Psoas muscle (tissue), 8 donors: ENCODE data around the gene SMARCB1. TPM values are rescaled to one million over a fixed set of nuclear protein-coding genes. Genes with fewer than 3 reads are reported as not detected.

ENCODE experiments used
- ATAC-seq, 4 donors: fragments of 200-7000 bp; cut with Tn5 transposase; one replicate each; pipeline ENCODE4 v1.9.1; 2020; ENCODE audit warnings: moderate library complexity in 3 of 4, mild to moderate bottlenecking in 2 of 4
- DNase-seq, 2 donors: peaks; one replicate each; pipeline ENCODE4 v3.0.0-alpha.2; 2020
- H3K27ac ChIP-seq: fragments of 200-600 bp; one replicate; pipeline ENCODE4 v1.8.0; 2022
- H3K27me3 ChIP-seq, 3 donors: fragments of 200-600 bp in 1 of 3; one replicate each; pipeline versions ENCODE4 v1.6.1 to v1.8.0; 2013 to 2022; ENCODE audit warnings: low read length in 2 of 3, mild to moderate bottlenecking in 2 of 3, moderate library complexity in 1 of 3; ENCODE audit not compliant: insufficient read depth in 3 of 3
- H3K36me3 ChIP-seq, 2 donors: fragments of 200-600 bp in 1 of 2; one replicate each; pipeline versions ENCODE4 v1.6.1 to v1.8.0; 2013 to 2022; ENCODE audit warnings: low read depth in 1 of 2, mild to moderate bottlenecking in 1 of 2, moderate library complexity in 1 of 2; ENCODE audit not compliant: insufficient read depth in 1 of 2
- H3K4me1 ChIP-seq: fragments of 200-600 bp; one replicate; pipeline ENCODE4 v1.8.0; 2022
- H3K4me3 ChIP-seq: fragments of 200-600 bp; one replicate; pipeline ENCODE4 v1.8.0; 2022; ENCODE audit warnings: mild to moderate bottlenecking
- H3K9me3 ChIP-seq: fragments of 200-600 bp; one replicate; pipeline ENCODE4 v1.8.0; 2022
- WGBS, 3 donors: extraction: QIAGEN DNeasy Blood & Tissue Kit; methylation state at CpG; one replicate each; pipeline versions ENCODE4 v1.1.6 to v1.1.7; 2013; 5-methylcytosine and 5-hydroxymethylcytosine counted together
- intact Hi-C, 2 donors: fragments of 100-400 bp; cut with DNase I; formaldehyde crosslinking; loops; one replicate each; pipeline versions ENCODE4 v1.11.0 to v1.14.2; 2022
- polyA plus RNA-seq, 3 donors: library from polyadenylated mRNA; stranded (reverse); fragments of 200-250 nt; gene quantifications; one replicate each; pipeline ENCODE4 v1.2.3, GENCODE V29; 2013
- total RNA-seq, 4 donors: library from RNA; stranded (reverse); fragmentation: NEBNext Ultra II Directional in 2 of 4; extraction: Animal tissue kit (Norgen Biotek cat#: 25700) in 2 of 4; gene quantifications; one replicate each; pipeline versions ENCODE4 v1.2.1 to v1.2.4, GENCODE V29; 2021 to 2023
- TF ChIP-seq, protein P1 (sequence below): fragments of 200-600 bp; IDR thresholded peaks from one replicate; pipeline ENCODE4 v1.8.0; 2022; ENCODE audit warnings: antibody characterized with exemption
- donor health status: healthy with polysubstance abuse.
- donor health status: DM: no; HTN: no; CAD: no; lungs with moderate emphysema.
- donor health status: Bipolar disorder and iron deficiency.
- donor health status: healthy.
- donor health status: DM: yes; HTN: yes; CAD: no.
- donor health status: DM: no; HTN: no; CAD: no.
- donor health status: DM: no; HTN: no; CAD: no.
- donor health status: DM: yes; HTN: yes; CAD: no.

The SMARCB1 gene
- total and polyA plus RNA-seq, 7 donors, result 20.7 to 76.6 (median 38.4) TPM

- no peaks in the 10 kb centered on the region for H3K27me3 ChIP-seq
- WGBS, 3 donors, result 87 to 90% (median 90%) methylated on average over 18 of the region's 18 CpGs
- no peak overlapping the region for H3K27ac ChIP-seq
- TF ChIP-seq, protein P1, sequence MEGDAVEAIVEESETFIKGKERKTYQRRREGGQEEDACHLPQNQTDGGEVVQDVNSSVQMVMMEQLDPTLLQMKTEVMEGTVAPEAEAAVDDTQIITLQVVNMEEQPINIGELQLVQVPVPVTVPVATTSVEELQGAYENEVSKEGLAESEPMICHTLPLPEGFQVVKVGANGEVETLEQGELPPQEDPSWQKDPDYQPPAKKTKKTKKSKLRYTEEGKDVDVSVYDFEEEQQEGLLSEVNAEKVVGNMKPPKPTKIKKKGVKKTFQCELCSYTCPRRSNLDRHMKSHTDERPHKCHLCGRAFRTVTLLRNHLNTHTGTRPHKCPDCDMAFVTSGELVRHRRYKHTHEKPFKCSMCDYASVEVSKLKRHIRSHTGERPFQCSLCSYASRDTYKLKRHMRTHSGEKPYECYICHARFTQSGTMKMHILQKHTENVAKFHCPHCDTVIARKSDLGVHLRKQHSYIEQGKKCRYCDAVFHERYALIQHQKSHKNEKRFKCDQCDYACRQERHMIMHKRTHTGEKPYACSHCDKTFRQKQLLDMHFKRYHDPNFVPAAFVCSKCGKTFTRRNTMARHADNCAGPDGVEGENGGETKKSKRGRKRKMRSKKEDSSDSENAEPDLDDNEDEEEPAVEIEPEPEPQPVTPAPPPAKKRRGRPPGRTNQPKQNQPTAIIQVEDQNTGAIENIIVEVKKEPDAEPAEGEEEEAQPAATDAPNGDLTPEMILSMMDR, result no peak
- peaks cover 6% of the 10 kb centered on the region for H3K4me1 ChIP-seq
- ATAC-seq (no peak), DNase-seq (no peak)
- intact Hi-C loops, result no loop called here
- peaks cover 5 to 92% of the 10 kb centered on the region in 2 donors for H3K36me3 ChIP-seq
- H3K9me3 ChIP-seq, result no peaks in the 10 kb centered on the region
- no peak overlapping the region for H3K4me3 ChIP-seq
Measured at GRCh38 chr22:23800297-23801237, 13.8 kb downstream of the SMARCB1 start.

DNA sequence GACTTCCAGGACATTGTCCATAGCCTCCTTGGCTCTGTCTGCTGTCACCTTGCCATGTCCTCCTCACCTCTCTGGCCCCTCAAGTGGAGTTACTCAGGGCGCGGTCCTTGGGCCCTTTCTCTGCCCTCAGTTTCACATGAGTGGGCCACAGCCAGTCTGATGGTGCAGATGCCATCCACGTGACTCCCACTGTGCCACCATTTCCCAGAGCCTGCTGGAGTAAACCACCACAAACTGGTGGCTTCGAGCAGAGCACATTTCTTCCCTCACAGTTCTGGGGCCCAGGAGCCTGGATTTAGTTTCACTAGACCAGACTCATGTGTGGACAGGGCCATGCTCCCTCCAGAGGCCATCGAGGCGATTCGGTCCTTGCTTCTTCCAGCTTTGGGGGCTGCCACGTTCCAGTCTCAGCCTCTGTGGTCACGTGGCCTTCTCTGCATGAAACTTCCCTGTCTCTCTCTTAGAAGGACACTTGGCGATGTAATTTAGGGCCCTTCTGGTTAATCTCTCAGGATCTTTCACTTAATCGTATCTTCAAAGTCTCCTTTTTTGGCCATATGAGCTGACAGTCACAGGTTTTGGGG lies 14.6 kb downstream of the SMARCB1 start:
- H3K9me3 ChIP-seq, result no peaks in the 10 kb centered on the region
- H3K36me3 ChIP-seq, result peaks cover 8 to 92% of the 10 kb centered on the region in 2 donors
- 87 to 89% (median 87%) methylated on average over 11 of the region's 11 CpGs for WGBS, 3 donors
- H3K27me3 ChIP-seq, result no peaks in the 10 kb centered on the region
- DNase-seq (no peak), ATAC-seq (no peak)
- H3K4me3 ChIP-seq, result no peak overlapping the region
- TF ChIP-seq, protein P1, result no peak
- H3K4me1 ChIP-seq, result peaks cover 6% of the 10 kb centered on the region
- H3K27ac ChIP-seq, result no peak overlapping the region
- intact Hi-C loops, result no loop called here

- Histone ChIP-seq H3K4me1 (peaks cover 6% of the 10 kb centered on the region), H3K4me3 (no peak overlapping the region), H3K36me3 (peaks cover 8 to 93% of the 10 kb centered on the region in 2 donors), H3K27me3 (no peaks in the 10 kb centered on the region), H3K27ac (no peak overlapping the region), H3K9me3 (no peaks in the 10 kb centered on the region)
- WGBS, 3 donors, result 94 to 96% (median 94%) methylated on average over 8 of the region's 8 CpGs
- TF ChIP-seq, protein P1, result no peak
- intact Hi-C loops, result no loop called here
- no peak for DNase-seq
- ATAC-seq, result no peak
Measured at GRCh38 chr22:23801886-23802377, 15.2 kb downstream of the SMARCB1 start.

- intact Hi-C loops, result no loop called here
- WGBS, 3 donors, result 72 to 81% (median 80%) methylated on average over 20 to 21 of the region's 21 CpGs
- Histone ChIP-seq H3K36me3 (peaks cover 11 to 96% of the 10 kb centered on the region in 2 donors), H3K4me3 (no peak overlapping the region), H3K9me3 (no peaks in the 10 kb centered on the region), H3K27ac (no peak overlapping the region), H3K4me1 (peaks cover 6% of the 10 kb centered on the region), H3K27me3 (no peaks in the 10 kb centered on the region)
- DNase-seq, result no peak
- TF ChIP-seq, protein P1, result no peak
- ATAC-seq, result peak in 1 of 4 donors; percentile 28
Measured at GRCh38 chr22:23803001-23803819, 16.4 kb downstream of the SMARCB1 start.
